ENCODE measurements around the gene KLHL40. TPM values are rescaled to one million over a fixed set of nuclear protein-coding genes. Genes with fewer than 3 reads are reported as not detected.

KLHL40 gene
- total and polyA plus RNA-seq, 7 experiments from 2014 or later: not detected

- H3K27ac Mint-ChIP-seq: no peak overlapping the region
- peaks cover 0 to 2% (median 0%) of the 10 kb centered on the region in 5 donors for H3K36me3 Mint-ChIP-seq
- H3K4me1 Mint-ChIP-seq: peaks cover 0 to 6% (median 3%) of the 10 kb centered on the region in 7 donors
- peaks cover 0 to 2% (median 0%) of the 10 kb centered on the region in 11 donors for H3K9me3 Mint-ChIP-seq
- no peaks in the 10 kb centered on the region for H3K27me3 ChIP-seq (ENCODE audit: control insufficient read depth in 2 of 2, insufficient read depth in 2 of 2, low read length in 2 of 2)
- no peak overlapping the region for H3K27ac ChIP-seq (ENCODE audit: low read depth, low read length)
- POLR2A ChIA-PET: no interaction called here
- H3K36me3 ChIP-seq (ENCODE audit: control insufficient read depth in 2 of 3, insufficient read depth in 3 of 3, low read length in 3 of 3): no peaks in the 10 kb centered on the region
- no peak overlapping the region for H3K4me3 Mint-ChIP-seq
- CTCF ChIA-PET: no interaction called here
- no peak for ATAC-seq
- no peak for DNase-seq
- H3K4me3 ChIP-seq (ENCODE audit: low read length): no peak overlapping the region
- no peaks in the 10 kb centered on the region for H3K4me1 ChIP-seq (ENCODE audit: control insufficient read depth in 2 of 2, insufficient read depth in 2 of 2, low read length in 2 of 2)
- intact Hi-C loops (cut with micrococcal nuclease): no loop called here
- peaks cover 5 to 22% (median 11%) of the 10 kb centered on the region in 5 donors for H3K27me3 Mint-ChIP-seq
- no peaks in the 10 kb centered on the region for H3K9me3 ChIP-seq (ENCODE audit: control insufficient read depth in 2 of 3, low read length in 3 of 3)
Observed at GRCh38 chr3:42688016-42688415, 2.7 kb downstream of the KLHL40 start.

- peaks cover 0 to 16% (median 7%) of the 10 kb centered on the region in 5 donors for H3K27me3 Mint-ChIP-seq
- ATAC-seq: no peak
- H3K4me3 Mint-ChIP-seq: no peak overlapping the region
- Histone ChIP-seq H3K9me3 (ENCODE audit: control insufficient read depth in 2 of 3, low read length in 3 of 3) (no peaks in the 10 kb centered on the region), H3K4me3 (ENCODE audit: low read length) (no peak overlapping the region), H3K4me1 (ENCODE audit: control insufficient read depth in 2 of 2, insufficient read depth in 2 of 2, low read length in 2 of 2) (no peaks in the 10 kb centered on the region), H3K27ac (ENCODE audit: low read depth, low read length) (no peak overlapping the region), H3K36me3 (ENCODE audit: control insufficient read depth in 2 of 3, insufficient read depth in 3 of 3, low read length in 3 of 3) (no peaks in the 10 kb centered on the region), H3K27me3 (ENCODE audit: control insufficient read depth in 2 of 2, insufficient read depth in 2 of 2, low read length in 2 of 2) (no peaks in the 10 kb centered on the region)
- H3K9me3 Mint-ChIP-seq: peaks cover 0 to 2% (median 0%) of the 10 kb centered on the region in 11 donors
- CTCF ChIA-PET: no interaction called here
- POLR2A ChIA-PET: no interaction called here
- intact Hi-C loops (cut with micrococcal nuclease): no loop called here
- peaks cover 0 to 6% (median 3%) of the 10 kb centered on the region in 7 donors for H3K4me1 Mint-ChIP-seq
- H3K27ac Mint-ChIP-seq: no peak overlapping the region
- no peaks in the 10 kb centered on the region for H3K36me3 Mint-ChIP-seq
- DNase-seq: no peak
Observed at GRCh38 chr3:42688487-42689420, 3.4 kb downstream of the KLHL40 start.

GRCh38 chr3:42689421-42690014, 4.2 kb downstream of the KLHL40 start:
- no peak for ATAC-seq
- Mint-ChIP-seq H3K9me3 (peaks cover 0 to 2% (median 0%) of the 10 kb centered on the region in 11 donors), H3K4me1 (peaks cover 0 to 6% (median 3%) of the 10 kb centered on the region in 7 donors), H3K4me3 (no peak overlapping the region), H3K27ac (peak overlapping the region in 1 of 9 donors; percentile 39), H3K27me3 (peaks cover 0 to 16% (median 7%) of the 10 kb centered on the region in 5 donors), H3K36me3 (no peaks in the 10 kb centered on the region)
- Histone ChIP-seq H3K27ac (ENCODE audit: low read depth, low read length) (no peak overlapping the region), H3K27me3 (ENCODE audit: control insufficient read depth in 2 of 2, insufficient read depth in 2 of 2, low read length in 2 of 2) (no peaks in the 10 kb centered on the region), H3K9me3 (ENCODE audit: control insufficient read depth in 2 of 3, low read length in 3 of 3) (no peaks in the 10 kb centered on the region), H3K36me3 (ENCODE audit: control insufficient read depth in 2 of 3, insufficient read depth in 3 of 3, low read length in 3 of 3) (no peaks in the 10 kb centered on the region), H3K4me1 (ENCODE audit: control insufficient read depth in 2 of 2, insufficient read depth in 2 of 2, low read length in 2 of 2) (no peaks in the 10 kb centered on the region), H3K4me3 (ENCODE audit: low read length) (no peak overlapping the region)
- ChIA-PET CTCF (no interaction called here), POLR2A (no interaction called here)
- no peak for DNase-seq
- intact Hi-C loops (cut with micrococcal nuclease): no loop called here

GRCh38 chr3:42690191-42690590, 4.9 kb downstream of the KLHL40 start:
- Mint-ChIP-seq H3K9me3 (peaks cover 0 to 2% (median 0%) of the 10 kb centered on the region in 11 donors), H3K4me3 (no peak overlapping the region), H3K27me3 (peaks cover 0 to 13% (median 7%) of the 10 kb centered on the region in 5 donors), H3K4me1 (peaks cover 0 to 6% (median 3%) of the 10 kb centered on the region in 7 donors), H3K27ac (no peak overlapping the region), H3K36me3 (no peaks in the 10 kb centered on the region)
- Histone ChIP-seq H3K4me3 (ENCODE audit: low read length) (no peak overlapping the region), H3K9me3 (ENCODE audit: control insufficient read depth in 2 of 3, low read length in 3 of 3) (no peaks in the 10 kb centered on the region), H3K27ac (ENCODE audit: low read depth, low read length) (no peak overlapping the region), H3K4me1 (ENCODE audit: control insufficient read depth in 2 of 2, insufficient read depth in 2 of 2, low read length in 2 of 2) (no peaks in the 10 kb centered on the region), H3K36me3 (ENCODE audit: control insufficient read depth in 2 of 3, insufficient read depth in 3 of 3, low read length in 3 of 3) (no peaks in the 10 kb centered on the region), H3K27me3 (ENCODE audit: control insufficient read depth in 2 of 2, insufficient read depth in 2 of 2, low read length in 2 of 2) (no peaks in the 10 kb centered on the region)
- CTCF ChIA-PET: interaction anchor here (0.7 kb wide), 1 partner anchor 11 kb away, joined by 3 read pairs; no protein-coding TSS in a partner anchor
- intact Hi-C loops (cut with micrococcal nuclease): no loop called here
- no peak for ATAC-seq
- POLR2A ChIA-PET: no interaction called here
- DNase-seq: no peak

- Histone ChIP-seq H3K4me1 (ENCODE audit: control insufficient read depth in 2 of 2, insufficient read depth in 2 of 2, low read length in 2 of 2) (no peaks in the 10 kb centered on the region), H3K27me3 (ENCODE audit: control insufficient read depth in 2 of 2, insufficient read depth in 2 of 2, low read length in 2 of 2) (no peaks in the 10 kb centered on the region), H3K27ac (ENCODE audit: low read depth, low read length) (no peak overlapping the region), H3K9me3 (ENCODE audit: control insufficient read depth in 2 of 3, low read length in 3 of 3) (no peaks in the 10 kb centered on the region), H3K4me3 (ENCODE audit: low read length) (no peak overlapping the region), H3K36me3 (ENCODE audit: control insufficient read depth in 2 of 3, insufficient read depth in 3 of 3, low read length in 3 of 3) (no peaks in the 10 kb centered on the region)
- CTCF ChIA-PET: interaction anchor here (0.6 kb wide), 1 partner anchor 550 kb away, joined by 4 read pairs; no protein-coding TSS in a partner anchor
- H3K4me1 Mint-ChIP-seq: peaks cover 0 to 2% (median 0%) of the 10 kb centered on the region in 7 donors
- H3K27me3 Mint-ChIP-seq: peaks cover 0 to 8% (median 4%) of the 10 kb centered on the region in 5 donors
- H3K27ac Mint-ChIP-seq: no peak overlapping the region
- DNase-seq (no peak), ATAC-seq (no peak)
- intact Hi-C loops (cut with micrococcal nuclease): no loop called here
- no peaks in the 10 kb centered on the region for H3K36me3 Mint-ChIP-seq
- POLR2A ChIA-PET: no interaction called here
- peaks cover 0 to 2% (median 0%) of the 10 kb centered on the region in 11 donors for H3K9me3 Mint-ChIP-seq
- no peak overlapping the region for H3K4me3 Mint-ChIP-seq
Observed at GRCh38 chr3:42690766-42691680, 5.7 kb downstream of the KLHL40 start.

- CTCF ChIA-PET: no interaction called here
- Mint-ChIP-seq H3K27ac (no peak overlapping the region), H3K27me3 (peaks cover 0 to 4% (median 0%) of the 10 kb centered on the region in 5 donors), H3K9me3 (peaks cover 0 to 2% (median 0%) of the 10 kb centered on the region in 11 donors), H3K4me3 (no peak overlapping the region), H3K36me3 (no peaks in the 10 kb centered on the region), H3K4me1 (no peaks in the 10 kb centered on the region)
- Histone ChIP-seq H3K36me3 (ENCODE audit: control insufficient read depth in 2 of 3, insufficient read depth in 3 of 3, low read length in 3 of 3) (no peaks in the 10 kb centered on the region), H3K4me3 (ENCODE audit: low read length) (no peak overlapping the region), H3K9me3 (ENCODE audit: control insufficient read depth in 2 of 3, low read length in 3 of 3) (no peaks in the 10 kb centered on the region), H3K27me3 (ENCODE audit: control insufficient read depth in 2 of 2, insufficient read depth in 2 of 2, low read length in 2 of 2) (no peaks in the 10 kb centered on the region), H3K4me1 (ENCODE audit: control insufficient read depth in 2 of 2, insufficient read depth in 2 of 2, low read length in 2 of 2) (no peaks in the 10 kb centered on the region), H3K27ac (ENCODE audit: low read depth, low read length) (no peak overlapping the region)
- intact Hi-C loops (cut with micrococcal nuclease): no loop called here
- POLR2A ChIA-PET: no interaction called here
- ATAC-seq (no peak), DNase-seq (no peak)
Observed at GRCh38 chr3:42691816-42692666, 6.7 kb downstream of the KLHL40 start.

All from naive thymus-derived CD4-positive, alpha-beta T cell (primary cell).